NK-92 treated with Interleukin-12 subunit alpha and Interleukin-12 subunit beta, amount 100 ng/mL, for 24 hours (cell line): ENCODE measurements around the gene RGS6.

Source experiments
- DNase-seq: peaks from one replicate; lab custom pipeline; 2025; lab: John Stamatoyannopoulos, UW

RGS6 gene

GRCh38 chr14:72583316-72584272 is 651.4 kb downstream of the RGS6 start:
- DNase-seq = no peak

- DNase-seq = no peak
Measured at GRCh38 chr14:72588521-72588920, 656.3 kb downstream of the RGS6 start.

- DNase-seq = no peak
Measured at GRCh38 chr14:72589652-72590051, 657.4 kb downstream of the RGS6 start.

- DNase-seq = no peak
Measured at GRCh38 chr14:72590577-72590976, 658.3 kb downstream of the RGS6 start.

- no peak for DNase-seq
Measured at GRCh38 chr14:72591391-72591790, 659.2 kb downstream of the RGS6 start.

GRCh38 chr14:72594099-72594901 is 662.1 kb downstream of the RGS6 start:
- peak; percentile 44 for DNase-seq

GRCh38 chr14:72595152-72595862 is 663.1 kb downstream of the RGS6 start:
- DNase-seq = no peak

- no peak for DNase-seq
Measured at GRCh38 chr14:72597252-72598233, 665.3 kb downstream of the RGS6 start.

GRCh38 chr14:72598306-72598705 is 666.1 kb downstream of the RGS6 start:
- DNase-seq = no peak

GRCh38 chr14:72599579-72600470 is 667.6 kb downstream of the RGS6 start:
- DNase-seq = no peak

GRCh38 chr14:72600551-72601330 is 668.5 kb downstream of the RGS6 start:
- DNase-seq = no peak

GRCh38 chr14:72603639-72604038 is 671.4 kb downstream of the RGS6 start:
- DNase-seq = no peak

GRCh38 chr14:72604133-72604532 is 671.9 kb downstream of the RGS6 start:
- DNase-seq = no peak

GRCh38 chr14:72605096-72605920 is 673.1 kb downstream of the RGS6 start:
- no peak for DNase-seq

- no peak for DNase-seq
Measured at GRCh38 chr14:72605921-72606220, 673.6 kb downstream of the RGS6 start.

- DNase-seq = no peak
Measured at GRCh38 chr14:72606879-72607278, 674.6 kb downstream of the RGS6 start.

GRCh38 chr14:72607386-72608130 is 675.3 kb downstream of the RGS6 start:
- no peak for DNase-seq
